ENCODE results near the gene TXLNG. TPM values are rescaled to one million over a fixed set of nuclear protein-coding genes. Genes with fewer than 3 reads are reported as not detected.

TXLNG gene
- total RNA-seq, 1 donor from 2014 or later = 12.1 TPM

- TF ChIP-seq CTCF (IDR thresholded peaks at IDR 0.05) = no peak
- Histone ChIP-seq H3K27ac (no peak overlapping the region), H3K9me3 (no peaks in the 10 kb centered on the region), H3K4me1 (no peaks in the 10 kb centered on the region), H3K27me3 (no peaks in the 10 kb centered on the region), H3K36me3 (peaks cover 57% of the 10 kb centered on the region), H3K4me3 (no peak overlapping the region)
- ATAC-seq (no peak), DNase-seq (no peak)
- intact Hi-C loops (cut with DNase I) = no loop called here
Measured at GRCh38 chrX:16848541-16848940, 62.3 kb downstream of the TXLNG start.

GRCh38 chrX:16851421-16851820 is 65.2 kb downstream of the TXLNG start:
- no peaks in the 10 kb centered on the region for H3K9me3 ChIP-seq

GRCh38 chrX:16851827-16852226 is 65.6 kb downstream of the TXLNG start:
- intact Hi-C loops (cut with DNase I) = no loop called here
- Histone ChIP-seq H3K4me3 (no peak overlapping the region), H3K36me3 (peaks cover 43% of the 10 kb centered on the region), H3K4me1 (no peaks in the 10 kb centered on the region), H3K27me3 (no peaks in the 10 kb centered on the region), H3K9me3 (no peaks in the 10 kb centered on the region), H3K27ac (no peak overlapping the region)
- no peak for TF ChIP-seq CTCF (IDR thresholded peaks at IDR 0.05)
- DNase-seq = no peak
- ATAC-seq = no peak

More at GRCh38 chrX:16851421-16851820, 65.2 kb downstream of the TXLNG start:
- ATAC-seq (no peak), DNase-seq (no peak)
- Histone ChIP-seq H3K27ac (no peak overlapping the region), H3K27me3 (no peaks in the 10 kb centered on the region), H3K36me3 (peaks cover 40% of the 10 kb centered on the region), H3K4me1 (no peaks in the 10 kb centered on the region), H3K4me3 (no peak overlapping the region)
- intact Hi-C loops (cut with DNase I) = no loop called here
- TF ChIP-seq CTCF (IDR thresholded peaks at IDR 0.05) = no peak

- ATAC-seq = no peak
- H3K27ac ChIP-seq = no peak overlapping the region
- TF ChIP-seq CTCF (IDR thresholded peaks at IDR 0.05) = no peak
- no peaks in the 10 kb centered on the region for H3K4me1 ChIP-seq
- H3K27me3 ChIP-seq = no peaks in the 10 kb centered on the region
- peaks cover 46% of the 10 kb centered on the region for H3K36me3 ChIP-seq
- H3K9me3 ChIP-seq = no peaks in the 10 kb centered on the region
- intact Hi-C loops (cut with DNase I) = no loop called here
- H3K4me3 ChIP-seq = no peak overlapping the region
- no peak for DNase-seq
Measured at GRCh38 chrX:16852617-16853179, 66.4 kb downstream of the TXLNG start.

GRCh38 chrX:16853537-16853936 is 67.3 kb downstream of the TXLNG start:
- no peak for ATAC-seq
- intact Hi-C loops (cut with DNase I) = no loop called here

More at GRCh38 chrX:16853537-16853936, 67.3 kb downstream of the TXLNG start:
- H3K9me3 ChIP-seq = no peaks in the 10 kb centered on the region
- no peak for TF ChIP-seq CTCF (IDR thresholded peaks at IDR 0.05)
- H3K36me3 ChIP-seq = peaks cover 41% of the 10 kb centered on the region
- H3K27me3 ChIP-seq = no peaks in the 10 kb centered on the region
- no peak for DNase-seq
- H3K4me1 ChIP-seq = no peaks in the 10 kb centered on the region
- H3K4me3 ChIP-seq = no peak overlapping the region
- H3K27ac ChIP-seq = no peak overlapping the region

All from upper lobe of right lung (tissue), 1 donor.